Large intestine (tissue), 3 donors: ENCODE measurements around the gene DNMT3A. TPM values are rescaled to one million over a fixed set of nuclear protein-coding genes. Genes with fewer than 3 reads are reported as not detected.

ENCODE experiments used
- DNase-seq, 2 donors: peaks; one replicate each; pipeline versions ENCODE4 v3.0.0 to v3.0.0-alpha.2; 2013
- H3K27ac ChIP-seq: one replicate; pipeline ENCODE4 v1.5.1; 2013; ENCODE audit warnings: low read length
- H3K27me3 ChIP-seq: 2 replicates; pipeline ENCODE4 v1.6.1; 2013; ENCODE audit warnings: low read length; ENCODE audit not compliant: control insufficient read depth, insufficient read depth
- H3K36me3 ChIP-seq: 2 replicates; pipeline ENCODE4 v1.6.1; 2013; ENCODE audit warnings: low read length; ENCODE audit not compliant: control insufficient read depth, insufficient read depth
- H3K4me1 ChIP-seq: one replicate; pipeline ENCODE4 v1.6.1; 2013; ENCODE audit warnings: low read length; ENCODE audit not compliant: control insufficient read depth, insufficient read depth
- H3K4me3 ChIP-seq: one replicate; pipeline ENCODE4 v1.5.1; 2013; ENCODE audit warnings: low read length
- H3K9me3 ChIP-seq: one replicate; pipeline ENCODE4 v1.6.1; 2013; ENCODE audit warnings: mild to moderate bottlenecking, low read depth, low read length, moderate library complexity; ENCODE audit not compliant: control insufficient read depth
- WGBS: methylation state at CpG from one replicate; pipeline ENCODE4 v1.1.5; 2013; ENCODE audit warnings: low lambda C conversion rate; ENCODE audit not compliant: insufficient coverage; 5-methylcytosine and 5-hydroxymethylcytosine counted together
- polyA plus RNA-seq: library from polyadenylated mRNA; unstranded; fragments of 120-200 nt; gene quantifications from one replicate; pipeline ENCODE4 v1.2.1, GENCODE V29; 2013

The DNMT3A gene
- polyA plus RNA-seq, 1 donor: 50.2 TPM

- Histone ChIP-seq H3K27ac (no peak overlapping the region), H3K27me3 (no peaks in the 10 kb centered on the region), H3K4me3 (no peak overlapping the region), H3K36me3 (peaks cover 24% of the 10 kb centered on the region), H3K9me3 (peaks cover 6% of the 10 kb centered on the region), H3K4me1 (peaks cover 4% of the 10 kb centered on the region)
- no peak for DNase-seq
- 90% methylated on average over 2 of the region's 27 CpGs for WGBS
These were observed 13.3 kb downstream of the DNMT3A start for GRCh38 chr2:25328152-25329085.

- peaks cover 4% of the 10 kb centered on the region for H3K4me1 ChIP-seq
- no peaks in the 10 kb centered on the region for H3K27me3 ChIP-seq
- peaks cover 6% of the 10 kb centered on the region for H3K9me3 ChIP-seq
- peaks cover 24% of the 10 kb centered on the region for H3K36me3 ChIP-seq
- H3K4me3 ChIP-seq: no peak overlapping the region
- no CpG with 5 or more reads among the region's 5 CpGs for WGBS
- H3K27ac ChIP-seq: no peak overlapping the region
- no peak for DNase-seq
These were observed 15.3 kb downstream of the DNMT3A start for GRCh38 chr2:25326326-25327013.

- Histone ChIP-seq H3K4me3 (no peak overlapping the region), H3K27me3 (no peaks in the 10 kb centered on the region), H3K9me3 (peaks cover 6% of the 10 kb centered on the region), H3K36me3 (peaks cover 18% of the 10 kb centered on the region), H3K27ac (no peak overlapping the region), H3K4me1 (no peaks in the 10 kb centered on the region)
- DNase-seq: no peak
- WGBS: no CpG with 5 or more reads among the region's 16 CpGs
These were observed 16.7 kb downstream of the DNMT3A start for GRCh38 chr2:25324905-25325592.

GRCh38 chr2:25324251-25324650 is 17.5 kb downstream of the DNMT3A start:
- H3K4me3 ChIP-seq: no peak overlapping the region
- no peaks in the 10 kb centered on the region for H3K27me3 ChIP-seq
- H3K4me1 ChIP-seq: no peaks in the 10 kb centered on the region
- peaks cover 18% of the 10 kb centered on the region for H3K36me3 ChIP-seq
- H3K9me3 ChIP-seq: peaks cover 6% of the 10 kb centered on the region
- no peak for DNase-seq
- H3K27ac ChIP-seq: no peak overlapping the region
- no CpG with 5 or more reads among the region's 4 CpGs for WGBS

GRCh38 chr2:25323610-25324189 is 18.0 kb downstream of the DNMT3A start:
- peaks cover 18% of the 10 kb centered on the region for H3K36me3 ChIP-seq
- H3K4me3 ChIP-seq: no peak overlapping the region
- H3K27me3 ChIP-seq: no peaks in the 10 kb centered on the region
- no peak overlapping the region for H3K27ac ChIP-seq
- WGBS: no CpG with 5 or more reads among the region's 8 CpGs
- H3K4me1 ChIP-seq: no peaks in the 10 kb centered on the region
- no peak for DNase-seq
- H3K9me3 ChIP-seq: peaks cover 6% of the 10 kb centered on the region

- Histone ChIP-seq H3K4me1 (no peaks in the 10 kb centered on the region), H3K27me3 (no peaks in the 10 kb centered on the region), H3K27ac (no peak overlapping the region), H3K4me3 (no peak overlapping the region), H3K36me3 (peaks cover 18% of the 10 kb centered on the region), H3K9me3 (peaks cover 6% of the 10 kb centered on the region)
- no CpG with 5 or more reads among the region's 13 CpGs for WGBS
- no peak for DNase-seq
These were observed 18.6 kb downstream of the DNMT3A start for GRCh38 chr2:25323042-25323514.

GRCh38 chr2:25322312-25322711 is 19.4 kb downstream of the DNMT3A start:
- 80% methylated on average over 1 of the region's 9 CpGs for WGBS
- Histone ChIP-seq H3K36me3 (peaks cover 12% of the 10 kb centered on the region), H3K27ac (no peak overlapping the region), H3K4me3 (no peak overlapping the region), H3K4me1 (no peaks in the 10 kb centered on the region), H3K9me3 (peaks cover 6% of the 10 kb centered on the region), H3K27me3 (no peaks in the 10 kb centered on the region)
- no peak for DNase-seq

- DNase-seq: no peak
- Histone ChIP-seq H3K27me3 (no peaks in the 10 kb centered on the region), H3K9me3 (no peaks in the 10 kb centered on the region), H3K36me3 (no peaks in the 10 kb centered on the region), H3K4me3 (no peak overlapping the region), H3K4me1 (peaks cover 10% of the 10 kb centered on the region), H3K27ac (no peak overlapping the region)
- WGBS: no CpG with 5 or more reads among the region's 3 CpGs
These were observed 21.6 kb downstream of the DNMT3A start for GRCh38 chr2:25320077-25320476.

- Histone ChIP-seq H3K4me1 (peaks cover 26% of the 10 kb centered on the region), H3K27ac (no peak overlapping the region), H3K36me3 (peaks cover 26% of the 10 kb centered on the region), H3K9me3 (no peaks in the 10 kb centered on the region), H3K4me3 (no peak overlapping the region), H3K27me3 (no peaks in the 10 kb centered on the region)
- WGBS: no CpG with 5 or more reads among the region's 8 CpGs
- no peak for DNase-seq
These were observed 25.6 kb downstream of the DNMT3A start for GRCh38 chr2:25316101-25316500.

- no peak for DNase-seq
- Histone ChIP-seq H3K4me1 (peaks cover 33% of the 10 kb centered on the region), H3K27ac (no peak overlapping the region), H3K27me3 (no peaks in the 10 kb centered on the region), H3K9me3 (no peaks in the 10 kb centered on the region), H3K36me3 (peaks cover 32% of the 10 kb centered on the region), H3K4me3 (no peak overlapping the region)
- WGBS: no CpG with 5 or more reads among the region's 11 CpGs
These were observed 26.4 kb downstream of the DNMT3A start for GRCh38 chr2:25315316-25315680.
